Breast epithelium (tissue), 3 donors: ENCODE measurements around the gene SRGAP3.

Experiments used
- CTCF ChIP-seq, 3 donors: fragments of 450-650 bp; IDR thresholded peaks; one replicate each; pipeline ENCODE4 v1.5.1; 2016 to 2017; ENCODE audit warnings: antibody characterized with exemption in 3 of 3, mild to moderate bottlenecking in 3 of 3, moderate library complexity in 3 of 3
- POLR2AphosphoS5 ChIP-seq, 3 donors: sonication (generic); formaldehyde crosslinking; IDR thresholded peaks; one replicate each; pipeline ENCODE4 v1.6.1; 2017; ENCODE audit warnings: antibody characterized with exemption in 3 of 3

DNA sequence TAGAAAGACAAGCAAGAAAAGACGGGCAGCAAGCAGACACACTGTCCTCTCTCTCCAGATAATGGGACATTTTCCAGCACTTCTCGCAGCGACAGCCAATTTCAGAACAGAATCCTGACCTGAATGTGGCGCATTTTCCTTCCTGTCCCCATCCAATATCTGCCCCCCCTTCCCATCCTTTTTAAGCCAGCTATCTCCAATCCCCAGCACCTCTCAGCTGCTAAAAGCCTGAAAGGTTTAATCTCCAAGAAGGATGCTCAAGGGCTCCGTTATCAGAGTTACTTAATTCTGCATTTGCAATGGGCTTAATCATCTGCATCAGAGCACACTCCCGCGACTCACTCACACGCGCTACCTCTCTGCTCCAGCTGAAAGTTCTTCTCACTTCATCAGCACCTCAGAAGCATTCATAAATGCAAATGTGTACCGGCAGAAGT lies 50.5 kb downstream of the SRGAP3 start:
- no peak for TF ChIP-seq POLR2AphosphoS5 (IDR thresholded peaks at IDR 0.05)
- no peak for TF ChIP-seq CTCF (IDR thresholded peaks at IDR 0.05)
